HEK293 (cell line): Measurements from ENCODE around the gene DPF3.

Source experiments
- HOXA7 ChIP-seq: sonication (generic); formaldehyde crosslinking; IDR thresholded peaks from 2 replicates; pipeline ENCODE4 v1.8.1; 2022; ENCODE audit warnings: missing genetic modification reagents, borderline replicate concordance
- OSR2 ChIP-seq: fragments of 450-650 bp; formaldehyde crosslinking; IDR thresholded peaks from 2 replicates; pipeline ENCODE4 v1.5.1; 2016; ENCODE audit warnings: missing biosample characterization, missing genetic modification characterization
- ZNF23 ChIP-seq: fragments of 450-650 bp; formaldehyde crosslinking; IDR thresholded peaks from 2 replicates; pipeline ENCODE4 v1.5.1; 2016; ENCODE audit warnings: missing biosample characterization, missing genetic modification characterization, borderline replicate concordance
- ZNF416 ChIP-seq: fragments of 450-650 bp; formaldehyde crosslinking; IDR thresholded peaks from 2 replicates; pipeline ENCODE4 v1.5.1; 2016; ENCODE audit warnings: missing biosample characterization, missing genetic modification characterization
- ZNF423 ChIP-seq: fragments of 450-650 bp; formaldehyde crosslinking; IDR thresholded peaks from 2 replicates; pipeline ENCODE4 v1.5.1; 2016; ENCODE audit warnings: missing biosample characterization, missing genetic modification characterization
- ZNF777 ChIP-seq: fragments of 450-650 bp; formaldehyde crosslinking; IDR thresholded peaks from 2 replicates; pipeline ENCODE4 v1.5.1; 2017; ENCODE audit warnings: missing biosample characterization, missing genetic modification characterization, borderline replicate concordance
- TF ChIP-seq, protein P1 (sequence below): fragments of 450-650 bp; formaldehyde crosslinking; IDR thresholded peaks from 2 replicates; pipeline ENCODE4 v1.5.1; 2017; ENCODE audit warnings: missing biosample characterization, mild to moderate bottlenecking, missing genetic modification characterization, moderate library complexity
- TF ChIP-seq, protein P2 (sequence below): fragments of 450-650 bp; formaldehyde crosslinking; IDR thresholded peaks from 2 replicates; pipeline ENCODE4 v1.5.1; 2016; ENCODE audit warnings: missing biosample characterization, missing genetic modification characterization
- TF ChIP-seq, protein P3 (sequence below): fragments of 450-650 bp; formaldehyde crosslinking; IDR thresholded peaks from 2 replicates; pipeline ENCODE4 v1.5.1; 2016; ENCODE audit warnings: missing biosample characterization, missing genetic modification characterization
- TF ChIP-seq, protein P4 (sequence below): IDR thresholded peaks from 2 replicates; pipeline ENCODE4 v1.6.1; 2011; ENCODE audit warnings: mild to moderate bottlenecking, low read depth, low read length, borderline replicate concordance
- TF ChIP-seq, protein P5 (sequence below): sonication (generic); formaldehyde crosslinking; IDR thresholded peaks from 2 replicates; pipeline ENCODE4 v1.8.1; 2022; ENCODE audit warnings: mild to moderate bottlenecking, moderate library complexity, missing genetic modification reagents

DNA sequence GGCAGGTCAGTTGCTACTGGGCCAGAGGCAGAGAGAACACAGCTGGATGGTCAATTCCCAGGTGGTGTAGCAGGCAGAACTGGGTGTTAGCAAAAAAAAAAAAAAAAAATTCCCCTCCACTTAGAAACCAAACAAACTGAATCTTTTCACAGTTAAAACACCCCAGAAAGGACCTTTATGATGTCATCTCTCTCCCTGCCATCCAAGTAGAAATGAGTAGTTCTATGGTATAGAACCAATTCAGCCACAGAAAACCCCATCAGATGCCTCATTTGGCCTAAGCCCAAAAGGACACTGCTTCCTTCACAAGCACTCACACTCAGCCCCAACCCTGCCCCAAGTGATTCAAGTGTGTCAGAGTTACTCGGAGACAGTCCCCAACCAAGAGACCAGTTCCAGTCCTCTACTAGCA, 230.8 kb downstream of the DPF3 start:
- TF ChIP-seq, protein P1, sequence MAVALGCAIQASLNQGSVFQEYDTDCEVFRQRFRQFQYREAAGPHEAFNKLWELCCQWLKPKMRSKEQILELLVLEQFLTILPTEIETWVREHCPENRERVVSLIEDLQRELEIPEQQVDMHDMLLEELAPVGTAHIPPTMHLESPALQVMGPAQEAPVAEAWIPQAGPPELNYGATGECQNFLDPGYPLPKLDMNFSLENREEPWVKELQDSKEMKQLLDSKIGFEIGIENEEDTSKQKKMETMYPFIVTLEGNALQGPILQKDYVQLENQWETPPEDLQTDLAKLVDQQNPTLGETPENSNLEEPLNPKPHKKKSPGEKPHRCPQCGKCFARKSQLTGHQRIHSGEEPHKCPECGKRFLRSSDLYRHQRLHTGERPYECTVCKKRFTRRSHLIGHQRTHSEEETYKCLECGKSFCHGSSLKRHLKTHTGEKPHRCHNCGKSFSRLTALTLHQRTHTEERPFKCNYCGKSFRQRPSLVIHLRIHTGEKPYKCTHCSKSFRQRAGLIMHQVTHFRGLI (tag by site-specific recombination), result no peak
- TF ChIP-seq ZNF416 (tag by site-specific recombination) (no peak), ZNF777 (no peak), ZNF423 (tag by site-specific recombination) (no peak), HOXA7 (CRISPR knock-in tag) (no peak), OSR2 (tag by site-specific recombination) (no peak), ZNF23 (tag by site-specific recombination) (no peak)
- TF ChIP-seq, protein P2, sequence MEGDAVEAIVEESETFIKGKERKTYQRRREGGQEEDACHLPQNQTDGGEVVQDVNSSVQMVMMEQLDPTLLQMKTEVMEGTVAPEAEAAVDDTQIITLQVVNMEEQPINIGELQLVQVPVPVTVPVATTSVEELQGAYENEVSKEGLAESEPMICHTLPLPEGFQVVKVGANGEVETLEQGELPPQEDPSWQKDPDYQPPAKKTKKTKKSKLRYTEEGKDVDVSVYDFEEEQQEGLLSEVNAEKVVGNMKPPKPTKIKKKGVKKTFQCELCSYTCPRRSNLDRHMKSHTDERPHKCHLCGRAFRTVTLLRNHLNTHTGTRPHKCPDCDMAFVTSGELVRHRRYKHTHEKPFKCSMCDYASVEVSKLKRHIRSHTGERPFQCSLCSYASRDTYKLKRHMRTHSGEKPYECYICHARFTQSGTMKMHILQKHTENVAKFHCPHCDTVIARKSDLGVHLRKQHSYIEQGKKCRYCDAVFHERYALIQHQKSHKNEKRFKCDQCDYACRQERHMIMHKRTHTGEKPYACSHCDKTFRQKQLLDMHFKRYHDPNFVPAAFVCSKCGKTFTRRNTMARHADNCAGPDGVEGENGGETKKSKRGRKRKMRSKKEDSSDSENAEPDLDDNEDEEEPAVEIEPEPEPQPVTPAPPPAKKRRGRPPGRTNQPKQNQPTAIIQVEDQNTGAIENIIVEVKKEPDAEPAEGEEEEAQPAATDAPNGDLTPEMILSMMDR, result no peak
- TF ChIP-seq, protein P3, sequence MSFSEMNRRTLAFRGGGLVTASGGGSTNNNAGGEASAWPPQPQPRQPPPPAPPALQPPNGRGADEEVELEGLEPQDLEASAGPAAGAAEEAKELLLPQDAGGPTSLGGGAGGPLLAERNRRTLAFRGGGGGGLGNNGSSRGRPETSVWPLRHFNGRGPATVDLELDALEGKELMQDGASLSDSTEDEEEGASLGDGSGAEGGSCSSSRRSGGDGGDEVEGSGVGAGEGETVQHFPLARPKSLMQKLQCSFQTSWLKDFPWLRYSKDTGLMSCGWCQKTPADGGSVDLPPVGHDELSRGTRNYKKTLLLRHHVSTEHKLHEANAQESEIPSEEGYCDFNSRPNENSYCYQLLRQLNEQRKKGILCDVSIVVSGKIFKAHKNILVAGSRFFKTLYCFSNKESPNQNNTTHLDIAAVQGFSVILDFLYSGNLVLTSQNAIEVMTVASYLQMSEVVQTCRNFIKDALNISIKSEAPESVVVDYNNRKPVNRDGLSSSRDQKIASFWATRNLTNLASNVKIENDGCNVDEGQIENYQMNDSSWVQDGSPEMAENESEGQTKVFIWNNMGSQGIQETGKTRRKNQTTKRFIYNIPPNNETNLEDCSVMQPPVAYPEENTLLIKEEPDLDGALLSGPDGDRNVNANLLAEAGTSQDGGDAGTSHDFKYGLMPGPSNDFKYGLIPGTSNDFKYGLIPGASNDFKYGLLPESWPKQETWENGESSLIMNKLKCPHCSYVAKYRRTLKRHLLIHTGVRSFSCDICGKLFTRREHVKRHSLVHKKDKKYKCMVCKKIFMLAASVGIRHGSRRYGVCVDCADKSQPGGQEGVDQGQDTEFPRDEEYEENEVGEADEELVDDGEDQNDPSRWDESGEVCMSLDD, result no peak
- TF ChIP-seq, protein P4, sequence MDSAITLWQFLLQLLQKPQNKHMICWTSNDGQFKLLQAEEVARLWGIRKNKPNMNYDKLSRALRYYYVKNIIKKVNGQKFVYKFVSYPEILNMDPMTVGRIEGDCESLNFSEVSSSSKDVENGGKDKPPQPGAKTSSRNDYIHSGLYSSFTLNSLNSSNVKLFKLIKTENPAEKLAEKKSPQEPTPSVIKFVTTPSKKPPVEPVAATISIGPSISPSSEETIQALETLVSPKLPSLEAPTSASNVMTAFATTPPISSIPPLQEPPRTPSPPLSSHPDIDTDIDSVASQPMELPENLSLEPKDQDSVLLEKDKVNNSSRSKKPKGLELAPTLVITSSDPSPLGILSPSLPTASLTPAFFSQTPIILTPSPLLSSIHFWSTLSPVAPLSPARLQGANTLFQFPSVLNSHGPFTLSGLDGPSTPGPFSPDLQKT, result no peak
- TF ChIP-seq, protein P5, sequence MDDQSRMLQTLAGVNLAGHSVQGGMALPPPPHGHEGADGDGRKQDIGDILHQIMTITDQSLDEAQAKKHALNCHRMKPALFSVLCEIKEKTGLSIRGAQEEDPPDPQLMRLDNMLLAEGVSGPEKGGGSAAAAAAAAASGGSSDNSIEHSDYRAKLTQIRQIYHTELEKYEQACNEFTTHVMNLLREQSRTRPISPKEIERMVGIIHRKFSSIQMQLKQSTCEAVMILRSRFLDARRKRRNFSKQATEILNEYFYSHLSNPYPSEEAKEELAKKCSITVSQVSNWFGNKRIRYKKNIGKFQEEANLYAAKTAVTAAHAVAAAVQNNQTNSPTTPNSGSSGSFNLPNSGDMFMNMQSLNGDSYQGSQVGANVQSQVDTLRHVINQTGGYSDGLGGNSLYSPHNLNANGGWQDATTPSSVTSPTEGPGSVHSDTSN (CRISPR knock-in tag), result no peak
